BE2C (cell line): ENCODE results near the gene TPM1.
"Not testable (repeated sequence)": the region's sequence is repeated elsewhere in the genome, so short reads cannot be mapped to it uniquely, and the experiment has no call there.

Experiments used
- DNase-seq: peaks from one replicate; pipeline ENCODE4 v3.0.0-alpha.2; 2020
- H3K27me3 ChIP-seq: fragments of 250-450 bp; sonication (Bioruptor Pico); 2 replicates; pipeline ENCODE4 v1.5.1; 2020; ENCODE audit warnings: mild to moderate bottlenecking
- H3K36me3 ChIP-seq: fragments of 250-450 bp; sonication (Bioruptor Pico); 2 replicates; pipeline ENCODE4 v1.5.1; 2020; ENCODE audit warnings: mild to moderate bottlenecking
- H3K4me1 ChIP-seq: fragments of 250-450 bp; sonication (Bioruptor Pico); 2 replicates; pipeline ENCODE4 v1.5.1; 2020
- H3K4me3 ChIP-seq: 2 replicates; pipeline ENCODE4 v1.5.1; 2011; ENCODE audit warnings: low read depth, low read length
- H3K9me3 ChIP-seq: fragments of 250-450 bp; sonication (Bioruptor Pico); 2 replicates; pipeline ENCODE4 v1.5.1; 2020
- TF ChIP-seq, protein P1 (sequence below): IDR thresholded peaks from 2 replicates; pipeline ENCODE4 v1.5.1; 2012; ENCODE audit warnings: mild to moderate bottlenecking, low read depth, low read length

TPM1 gene

DNA sequence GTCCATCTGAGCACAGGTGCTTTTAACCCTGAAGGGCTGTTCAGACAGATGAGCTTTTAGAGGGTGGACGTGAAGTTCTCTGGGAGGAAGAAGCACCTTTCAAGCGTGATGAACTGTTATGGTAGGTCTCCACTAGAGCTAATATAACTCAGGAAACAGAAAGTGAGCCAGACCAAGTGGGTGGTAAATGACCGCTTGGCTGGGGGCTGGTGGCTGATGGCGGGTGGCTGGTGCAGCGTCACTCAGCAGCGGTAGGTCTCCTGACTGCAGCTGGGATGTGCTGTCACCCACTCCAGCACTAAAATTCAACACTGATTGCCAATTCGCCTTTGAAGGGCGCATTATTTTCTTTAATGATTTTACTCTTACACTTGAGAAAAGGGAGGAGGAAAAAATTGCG, 47.9 kb downstream of the TPM1 start:
- no peak for DNase-seq
- Histone ChIP-seq H3K36me3 (no peaks in the 10 kb centered on the region), H3K4me1 (peaks cover 18% of the 10 kb centered on the region), H3K9me3 (no peaks in the 10 kb centered on the region), H3K27me3 (no peaks in the 10 kb centered on the region), H3K4me3 (no peak overlapping the region)
- TF ChIP-seq, protein P1, sequence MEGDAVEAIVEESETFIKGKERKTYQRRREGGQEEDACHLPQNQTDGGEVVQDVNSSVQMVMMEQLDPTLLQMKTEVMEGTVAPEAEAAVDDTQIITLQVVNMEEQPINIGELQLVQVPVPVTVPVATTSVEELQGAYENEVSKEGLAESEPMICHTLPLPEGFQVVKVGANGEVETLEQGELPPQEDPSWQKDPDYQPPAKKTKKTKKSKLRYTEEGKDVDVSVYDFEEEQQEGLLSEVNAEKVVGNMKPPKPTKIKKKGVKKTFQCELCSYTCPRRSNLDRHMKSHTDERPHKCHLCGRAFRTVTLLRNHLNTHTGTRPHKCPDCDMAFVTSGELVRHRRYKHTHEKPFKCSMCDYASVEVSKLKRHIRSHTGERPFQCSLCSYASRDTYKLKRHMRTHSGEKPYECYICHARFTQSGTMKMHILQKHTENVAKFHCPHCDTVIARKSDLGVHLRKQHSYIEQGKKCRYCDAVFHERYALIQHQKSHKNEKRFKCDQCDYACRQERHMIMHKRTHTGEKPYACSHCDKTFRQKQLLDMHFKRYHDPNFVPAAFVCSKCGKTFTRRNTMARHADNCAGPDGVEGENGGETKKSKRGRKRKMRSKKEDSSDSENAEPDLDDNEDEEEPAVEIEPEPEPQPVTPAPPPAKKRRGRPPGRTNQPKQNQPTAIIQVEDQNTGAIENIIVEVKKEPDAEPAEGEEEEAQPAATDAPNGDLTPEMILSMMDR, result no peak

DNA sequence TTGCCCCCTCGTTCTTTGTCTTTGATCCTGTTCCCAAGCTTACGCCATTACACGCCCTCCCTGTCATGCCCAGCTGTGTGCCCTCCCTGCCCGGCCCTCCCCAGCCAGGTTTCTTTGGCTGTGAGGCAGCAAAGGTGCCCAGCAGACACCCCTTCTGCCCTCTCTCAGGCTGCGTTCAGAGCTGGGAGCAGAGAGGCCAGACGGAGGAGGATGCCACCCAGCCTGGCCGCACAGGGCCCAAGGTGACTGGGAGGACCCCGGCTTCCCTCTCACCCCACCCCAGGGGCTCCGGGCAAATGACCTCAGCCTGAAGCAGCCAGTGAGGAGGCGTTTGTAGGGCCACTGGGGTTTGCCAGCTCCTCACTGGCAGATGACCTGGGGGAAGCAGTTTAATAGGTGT, 48.3 kb downstream of the TPM1 start:
- peaks cover 18% of the 10 kb centered on the region for H3K4me1 ChIP-seq
- no peaks in the 10 kb centered on the region for H3K9me3 ChIP-seq
- no peak overlapping the region for H3K4me3 ChIP-seq
- TF ChIP-seq, protein P1, result no peak
- H3K36me3 ChIP-seq, result no peaks in the 10 kb centered on the region
- no peak for DNase-seq
- no peaks in the 10 kb centered on the region for H3K27me3 ChIP-seq

DNA sequence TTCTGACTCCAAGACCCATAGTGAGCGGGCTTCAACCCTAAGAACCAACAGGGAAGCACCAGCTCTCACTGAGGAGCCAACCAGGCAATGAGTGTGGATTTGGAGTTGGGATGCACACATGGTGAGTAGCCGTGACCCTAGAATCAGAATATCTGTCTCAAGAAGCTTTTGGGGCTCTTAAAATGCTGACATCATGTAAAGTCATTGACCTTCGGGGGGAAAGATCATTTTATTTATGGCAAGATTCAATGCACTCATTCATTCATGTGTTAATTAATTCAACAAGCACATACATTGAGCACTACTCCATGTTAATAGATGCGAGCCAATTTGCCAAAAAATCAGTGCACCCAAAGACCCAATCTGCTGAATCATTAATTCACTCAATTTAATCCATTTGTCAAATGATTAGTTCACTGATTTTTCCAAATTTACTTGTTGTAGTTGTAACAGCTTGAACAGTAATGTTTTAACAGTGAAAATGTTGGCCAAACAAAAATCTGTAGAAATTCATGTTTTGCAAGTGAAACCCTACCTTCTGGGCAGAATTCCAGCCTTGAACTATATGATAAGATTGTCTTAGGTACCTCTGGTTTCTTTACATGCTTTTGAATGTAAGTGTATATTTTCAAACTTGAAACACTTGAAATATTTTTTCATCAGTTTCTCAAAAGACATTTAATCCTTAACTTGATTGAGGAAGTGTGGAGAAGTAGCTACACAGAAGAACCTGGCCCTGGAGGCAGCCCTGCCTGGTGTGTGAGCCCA, 49.3 kb downstream of the TPM1 start:
- H3K4me1 ChIP-seq, result peaks cover 18% of the 10 kb centered on the region
- no peak for DNase-seq
- no peaks in the 10 kb centered on the region for H3K36me3 ChIP-seq
- H3K27me3 ChIP-seq, result no peaks in the 10 kb centered on the region
- H3K9me3 ChIP-seq, result no peaks in the 10 kb centered on the region
- TF ChIP-seq, protein P1, result no peak
- H3K4me3 ChIP-seq, result no peak overlapping the region

DNA sequence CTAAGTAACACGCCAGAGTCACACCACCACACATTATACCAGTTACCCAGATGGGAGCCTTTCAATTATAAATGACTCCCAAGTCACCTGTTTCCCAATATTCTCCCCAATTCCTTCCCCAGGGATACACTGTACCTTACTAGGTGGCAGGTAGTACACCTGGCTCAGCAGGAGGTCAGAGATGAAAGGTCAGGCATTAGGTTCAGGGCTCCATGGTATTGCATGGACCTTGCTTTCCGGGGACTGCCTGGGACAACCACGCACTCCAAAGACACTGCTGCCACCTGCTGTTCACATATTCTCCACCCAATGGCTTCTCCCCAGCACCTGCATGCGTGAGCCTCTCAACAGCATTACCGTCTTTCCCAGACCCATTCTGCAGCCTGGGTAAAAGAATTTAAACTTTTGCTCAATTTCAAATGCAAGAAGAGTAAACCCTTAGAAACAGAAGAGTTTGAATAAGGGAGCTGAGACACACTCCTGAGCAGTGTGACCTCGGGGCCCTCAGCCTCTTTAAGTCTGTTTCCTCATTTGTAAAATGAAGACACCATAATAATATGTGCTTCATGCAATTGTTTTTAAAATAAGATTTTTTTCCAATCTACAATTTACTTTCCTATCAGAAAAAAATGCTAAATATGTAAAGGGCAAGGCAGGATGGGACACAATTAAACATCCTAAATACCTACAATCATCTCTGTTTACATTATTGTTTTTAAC, 51.1 kb downstream of the TPM1 start:
- H3K4me1 ChIP-seq, result peaks cover 17% of the 10 kb centered on the region
- no peaks in the 10 kb centered on the region for H3K36me3 ChIP-seq
- no peaks in the 10 kb centered on the region for H3K9me3 ChIP-seq
- DNase-seq, result peak; percentile 84
- no peaks in the 10 kb centered on the region for H3K27me3 ChIP-seq
- TF ChIP-seq, protein P1, result peak; percentile 97
- no peak overlapping the region for H3K4me3 ChIP-seq

DNA sequence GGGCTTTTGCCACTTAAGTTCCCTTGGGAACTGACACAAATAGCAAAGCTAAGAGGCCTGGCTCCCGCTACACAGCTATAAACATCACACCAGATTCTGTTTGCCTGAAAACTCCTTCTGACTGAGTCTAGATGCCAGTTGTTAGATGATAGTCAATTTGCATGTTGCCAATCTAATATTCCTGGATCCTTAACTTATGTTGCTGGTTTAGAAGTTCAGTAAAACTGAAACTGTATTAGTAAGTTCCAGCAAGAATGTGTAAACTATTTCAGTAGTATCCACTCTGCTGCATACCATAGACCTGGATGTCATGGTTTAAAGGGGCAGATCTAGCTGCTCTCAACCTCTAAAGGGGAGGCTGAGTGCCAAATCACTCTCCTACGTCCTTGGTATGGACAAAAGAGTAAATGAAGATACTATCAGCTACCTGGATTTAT, 52.0 kb downstream of the TPM1 start:
- Histone ChIP-seq H3K4me3 (no peak overlapping the region), H3K4me1 (peaks cover 11% of the 10 kb centered on the region), H3K9me3 (no peaks in the 10 kb centered on the region), H3K36me3 (no peaks in the 10 kb centered on the region), H3K27me3 (no peaks in the 10 kb centered on the region)
- TF ChIP-seq, protein P1, result no peak
- DNase-seq, result no peak

DNA sequence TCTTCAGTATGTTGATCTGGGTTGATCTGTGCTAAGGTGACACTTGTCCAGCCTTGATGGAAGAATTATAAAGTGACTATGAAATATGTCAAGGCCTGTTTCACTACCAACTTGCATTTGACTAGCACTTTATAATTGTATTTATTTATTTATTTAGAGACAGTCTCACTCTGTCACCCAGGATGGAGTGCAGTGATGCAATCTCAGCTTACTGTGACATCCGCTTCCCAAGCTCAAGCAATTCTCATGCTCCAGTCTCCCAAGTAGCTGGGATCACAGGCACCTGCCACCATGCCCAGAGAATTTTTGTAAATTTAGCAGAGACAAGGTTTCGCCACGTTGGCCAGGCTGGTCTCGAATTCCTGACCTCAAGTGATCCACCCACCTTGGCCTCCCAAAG, 53.6 kb downstream of the TPM1 start:
- H3K4me1 ChIP-seq, result no peaks in the 10 kb centered on the region; the same call in 1 of the 2 replicates

DNA sequence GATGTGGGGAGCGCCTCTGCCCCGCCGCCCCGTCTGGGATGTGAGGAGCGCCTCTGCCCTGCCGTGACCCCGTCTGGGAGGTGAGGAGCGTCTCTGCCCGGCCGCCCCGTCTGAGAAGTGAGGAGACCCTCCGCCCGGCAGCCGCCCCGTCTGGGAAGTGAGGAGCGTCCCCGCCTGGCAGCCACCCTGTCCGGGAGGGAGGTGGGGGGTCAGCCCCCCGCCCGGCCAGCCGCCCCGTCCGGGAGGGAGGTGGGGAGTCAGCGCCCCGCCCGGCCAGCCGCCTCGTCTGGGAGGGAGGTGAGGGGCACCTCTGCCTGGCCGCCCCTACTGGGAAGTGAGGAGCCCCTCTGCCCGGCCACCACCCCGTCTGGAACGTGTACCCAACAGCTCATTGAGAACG, 56.4 kb downstream of the TPM1 start:
- not testable (repeated sequence) for H3K9me3 ChIP-seq, H3K36me3 ChIP-seq, DNase-seq, H3K4me3 ChIP-seq, H3K4me1 ChIP-seq, H3K27me3 ChIP-seq

More for the DNA sequence above, 53.6 kb downstream of the TPM1 start:
- no peaks in the 10 kb centered on the region; the same call in 1 of the 2 replicates for H3K9me3 ChIP-seq
- no peak for DNase-seq
- no peaks in the 10 kb centered on the region for H3K27me3 ChIP-seq
- no peak overlapping the region for H3K4me3 ChIP-seq
- TF ChIP-seq, protein P1, result no peak
- H3K36me3 ChIP-seq, result no peaks in the 10 kb centered on the region

DNA sequence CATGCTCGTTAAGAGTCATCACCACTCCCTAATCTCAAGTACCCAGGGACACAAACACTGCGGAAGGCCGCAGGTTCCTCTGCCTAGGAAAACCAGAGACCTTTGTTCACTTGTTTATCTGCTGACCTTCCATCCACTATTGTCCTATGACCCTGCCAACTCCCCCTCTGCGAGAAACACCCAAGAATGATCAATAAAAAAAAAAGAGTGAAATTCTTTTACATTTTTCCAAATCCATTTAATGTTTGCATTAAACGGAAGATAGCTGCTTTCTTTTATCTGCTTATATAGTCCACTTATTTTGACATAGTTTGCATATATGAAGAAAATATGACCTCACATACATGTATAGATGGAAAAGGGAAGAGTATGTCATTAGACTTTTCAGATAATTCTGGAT, 57.0 kb downstream of the TPM1 start:
- not testable (repeated sequence) for DNase-seq, H3K4me3 ChIP-seq, H3K4me1 ChIP-seq, H3K9me3 ChIP-seq, H3K36me3 ChIP-seq, H3K27me3 ChIP-seq
